SK-N-SH (cell line): ENCODE results near the gene LTBP2. TPM values are rescaled to one million over a fixed set of nuclear protein-coding genes. Genes with fewer than 3 reads are reported as not detected.

ENCODE experiments used
- CTCF ChIA-PET: fragments of 300-600, 350-600 bp; formaldehyde crosslinking; extraction: SDS; loops from one replicate; lab custom pipeline; 2021; lab: Yijun Ruan, JAX
- POLR2A ChIA-PET: fragments of 350-600 bp; sonication (Branson Sonifier 250); formaldehyde crosslinking; extraction: SDS; loops from one replicate; lab custom pipeline; 2020; ENCODE audit warnings: antibody characterized with exemption, inconsistent platforms; lab: Yijun Ruan, JAX
- DNase-seq: peaks from one replicate; pipeline ENCODE4 v3.0.0; 2012
- H2AFZ ChIP-seq: fragments of 200-600 bp; sonication (generic); 2 replicates; pipeline ENCODE4 v1.8.1; 2016; ENCODE audit warnings: antibody characterized with exemption, mild to moderate bottlenecking, low read depth
- H3F3A ChIP-seq: fragments of 200-600 bp; sonication (generic); replicated peaks from 2 replicates; pipeline ENCODE3; 2016; ENCODE audit warnings: antibody characterized with exemption, mild to moderate bottlenecking; ENCODE audit not compliant: insufficient read depth
- H3K27ac ChIP-seq, 2 experiments: fragments of 200-500 bp in 1 of 2; fragments of 200-600 bp in 1 of 2; sonication (Bioruptor generic) in 1 of 2; sonication (generic), shearing (Covaris generic) in 1 of 2; 2 replicates each; pipeline versions ENCODE4 v1.5.1 to v1.6.1; 2014 to 2016; ENCODE audit warnings: low read depth in 2 of 2, inconsistent platforms in 1 of 2, low read length in 1 of 2, mild to moderate bottlenecking in 1 of 2, mixed read lengths in 1 of 2
- H3K27me3 ChIP-seq: fragments of 200-600 bp; sonication (generic), shearing (Covaris generic); 2 replicates; pipeline ENCODE4 v1.6.1; 2016; ENCODE audit warnings: mixed run types; ENCODE audit not compliant: insufficient read depth
- H3K36me3 ChIP-seq, 2 experiments: fragments of 200-500 bp in 1 of 2; fragments of 200-600 bp in 1 of 2; sonication (Bioruptor generic) in 1 of 2; sonication (generic) in 1 of 2; replicated peaks in 1 of 2; 2 replicates each; pipeline versions ENCODE3 to v1.5.1; 2014 to 2016; ENCODE audit warnings: low read length in 1 of 2, mild to moderate bottlenecking in 1 of 2; ENCODE audit not compliant: insufficient read depth in 2 of 2, control insufficient read depth in 1 of 2
- H3K4me1 ChIP-seq, 2 experiments: fragments of 200-500 bp in 1 of 2; fragments of 200-600 bp in 1 of 2; sonication (Bioruptor generic) in 1 of 2; sonication (generic), shearing (Covaris generic) in 1 of 2; 2 replicates each; pipeline versions ENCODE4 v1.5.1 to v1.6.1; 2014 to 2016; ENCODE audit warnings: low read depth in 1 of 2, low read length in 1 of 2, mixed run types in 1 of 2; ENCODE audit not compliant: insufficient read depth in 2 of 2, control insufficient read depth in 1 of 2
- H3K4me2 ChIP-seq: fragments of 200-600 bp; sonication (generic), shearing (Covaris generic); 2 replicates; pipeline ENCODE4 v1.6.1; 2017; ENCODE audit warnings: mixed run types
- H3K4me3 ChIP-seq, 2 experiments: fragments of 200-500 bp in 1 of 2; fragments of 200-600 bp in 1 of 2; sonication (Bioruptor generic) in 1 of 2; sonication (generic), shearing (Covaris generic) in 1 of 2; 2 replicates each; pipeline versions ENCODE4 v1.5.1 to v1.8.1; 2014 to 2016; ENCODE audit warnings: low read depth in 2 of 2, inconsistent platforms in 1 of 2, low read length in 1 of 2, mild to moderate bottlenecking in 1 of 2, mixed read lengths in 1 of 2, moderate library complexity in 1 of 2
- H3K79me2 ChIP-seq: fragments of 200-600 bp; sonication (generic); 2 replicates; pipeline ENCODE4 v1.8.1; 2017; ENCODE audit warnings: mild to moderate bottlenecking; ENCODE audit not compliant: insufficient read depth
- H3K9ac ChIP-seq: fragments of 200-600 bp; sonication (generic); 2 replicates; pipeline ENCODE4 v1.6.1; 2017; ENCODE audit warnings: mixed run types
- H3K9me2 ChIP-seq: fragments of 200-600 bp; sonication (generic); 2 replicates; pipeline ENCODE4 v1.6.1; 2017; ENCODE audit warnings: mixed run types
- H3K9me3 ChIP-seq: fragments of 200-600 bp; sonication (generic); 2 replicates; pipeline ENCODE4 v1.6.1; 2017; ENCODE audit warnings: mixed run types, mild to moderate bottlenecking, moderate library complexity
- H4K20me1 ChIP-seq: fragments of 200-600 bp; sonication (generic); 2 replicates; pipeline ENCODE4 v1.6.1; 2017; ENCODE audit warnings: mild to moderate bottlenecking, mixed run types; ENCODE audit not compliant: insufficient read depth
- EP300 ChIP-seq, 2 experiments: IDR thresholded peaks; 2 replicates each; pipeline versions ENCODE4 v1.4.0 to v1.6.1; 2012; ENCODE audit warnings: borderline replicate concordance in 1 of 2, low read depth in 1 of 2, low read length in 1 of 2
- EZH2phosphoT487 ChIP-seq: fragments of 200-600 bp; sonication (generic); IDR thresholded peaks from 2 replicates; pipeline ENCODE4 v1.6.1; 2017; ENCODE audit warnings: low read depth, mixed run types, mild to moderate bottlenecking, antibody characterized with exemption, moderate library complexity, borderline replicate concordance
- MEF2A ChIP-seq: IDR thresholded peaks from 2 replicates; pipeline ENCODE4 v1.4.0; 2012; ENCODE audit warnings: low read depth, borderline replicate concordance
- MXI1 ChIP-seq: IDR thresholded peaks from 2 replicates; pipeline ENCODE4 v1.6.1; 2012; ENCODE audit warnings: mild to moderate bottlenecking, low read depth, low read length, improper control_type of control experiment
- NFIC ChIP-seq: IDR thresholded peaks from 2 replicates; pipeline ENCODE4 v1.4.0; 2012; ENCODE audit warnings: borderline replicate concordance
- NRF1 ChIP-seq: IDR thresholded peaks from 2 replicates; pipeline ENCODE4 v1.6.1; 2012; ENCODE audit warnings: low read depth, mild to moderate bottlenecking, low read length
- POLR2AphosphoS5 ChIP-seq: IDR thresholded peaks from 2 replicates; pipeline ENCODE4 v1.6.1; 2012; ENCODE audit warnings: low read depth, low read length
- RCOR1 ChIP-seq: fragments of 150-350 bp; IDR thresholded peaks from 2 replicates; pipeline ENCODE4 v1.6.1; 2017; ENCODE audit warnings: antibody characterized with exemption, low read length
- SIN3A ChIP-seq: IDR thresholded peaks from 2 replicates; pipeline ENCODE4 v1.6.1; 2012; ENCODE audit warnings: low read depth, mild to moderate bottlenecking, low read length, moderate library complexity, borderline replicate concordance
- TAF1 ChIP-seq: IDR thresholded peaks from 2 replicates; pipeline ENCODE4 v1.6.1; 2012; ENCODE audit warnings: low read depth, mild to moderate bottlenecking, low read length, moderate library complexity, borderline replicate concordance
- TCF12 ChIP-seq: IDR thresholded peaks from 2 replicates; pipeline ENCODE4 v1.4.0; 2012
- YY1 ChIP-seq: IDR thresholded peaks from 2 replicates; pipeline ENCODE4 v1.4.0; 2012; ENCODE audit warnings: low read depth, mild to moderate bottlenecking
- WGBS: methylation state at CpG from one replicate; pipeline ENCODE4 v1.1.6; 2017; ENCODE audit warnings: low lambda C conversion rate; 5-methylcytosine and 5-hydroxymethylcytosine counted together
- polyA plus RNA-seq, 3 experiments: library from polyadenylated mRNA; depleted of rRNA; stranded (reverse); fragments of >200 nt; gene quantifications; 2 replicates each; pipeline ENCODE4 v1.2.3, GENCODE V29; 2012
- TF ChIP-seq, protein P1 (sequence below): fragments of 150-350 bp; IDR thresholded peaks from 2 replicates; pipeline ENCODE4 v1.6.1; 2016; ENCODE audit warnings: mild to moderate bottlenecking, low read depth, low read length
- TF ChIP-seq, protein P2 (sequence below): IDR thresholded peaks from 2 replicates; pipeline ENCODE4 v1.4.0; 2012; ENCODE audit warnings: low read depth, borderline replicate concordance
- TF ChIP-seq, protein P3 (sequence below): IDR thresholded peaks from 2 replicates; pipeline ENCODE4 v1.6.1; 2012; ENCODE audit warnings: mild to moderate bottlenecking, low read depth, low read length, moderate library complexity
- TF ChIP-seq, protein P4 (sequence below): IDR thresholded peaks from 2 replicates; pipeline ENCODE4 v1.4.0; 2012; ENCODE audit warnings: low read depth
- TF ChIP-seq, protein P5 (sequence below): IDR thresholded peaks from 2 replicates; pipeline ENCODE4; 2012

LTBP2 gene
- polyA plus RNA-seq, 1 of the 3 experiments (the other 2 are of a cell fraction): 58.8 TPM

DNA sequence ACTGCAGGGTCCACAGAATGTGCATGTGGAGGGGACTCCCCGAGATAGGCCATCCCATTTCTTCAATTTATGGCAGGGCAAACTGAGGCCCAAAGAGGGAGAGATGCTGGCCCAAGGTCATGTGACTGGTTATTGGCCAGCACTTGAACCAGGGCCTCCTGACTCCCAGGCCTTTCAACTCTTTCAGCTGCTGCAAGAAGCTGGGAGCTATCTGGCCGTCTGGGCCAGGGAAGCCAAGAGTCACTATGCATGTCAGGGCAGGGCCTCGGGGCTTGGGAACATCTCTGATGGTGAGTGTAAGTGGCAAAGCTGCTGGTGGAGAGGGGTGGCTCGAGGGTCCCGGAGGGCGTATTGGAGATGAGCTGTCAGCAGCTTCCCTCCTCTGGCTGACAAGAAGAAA lies 9.5 kb upstream of the LTBP2 start:
- peaks cover 46% of the 10 kb centered on the region for H3F3A ChIP-seq
- no peak for DNase-seq
- H3K79me2 ChIP-seq: peaks cover 9% of the 10 kb centered on the region; the same call in 1 of the 2 replicates
- WGBS: 79% methylated on average over 6 of the region's 6 CpGs
- no peaks in the 10 kb centered on the region for H3K36me3 ChIP-seq
- H3K4me2 ChIP-seq: peak overlapping the region; percentile 39; the same call in 1 of the 2 replicates
- no peaks in the 10 kb centered on the region for H3K27me3 ChIP-seq
- CTCF ChIA-PET: interaction anchor here (1.5 to 9.2 kb wide), 3 partner anchors 9 to 121 kb away, joined by 3 to 84 read pairs (median 48); partner anchors contain the start of gene LTBP2
- no peaks in the 10 kb centered on the region for H3K9me2 ChIP-seq
- no peak overlapping the region for H2AFZ ChIP-seq
- no peaks in the 10 kb centered on the region for H4K20me1 ChIP-seq
- no peak for TF ChIP-seq MEF2A
- TF ChIP-seq TAF1: no peak
- TF ChIP-seq, protein P1, sequence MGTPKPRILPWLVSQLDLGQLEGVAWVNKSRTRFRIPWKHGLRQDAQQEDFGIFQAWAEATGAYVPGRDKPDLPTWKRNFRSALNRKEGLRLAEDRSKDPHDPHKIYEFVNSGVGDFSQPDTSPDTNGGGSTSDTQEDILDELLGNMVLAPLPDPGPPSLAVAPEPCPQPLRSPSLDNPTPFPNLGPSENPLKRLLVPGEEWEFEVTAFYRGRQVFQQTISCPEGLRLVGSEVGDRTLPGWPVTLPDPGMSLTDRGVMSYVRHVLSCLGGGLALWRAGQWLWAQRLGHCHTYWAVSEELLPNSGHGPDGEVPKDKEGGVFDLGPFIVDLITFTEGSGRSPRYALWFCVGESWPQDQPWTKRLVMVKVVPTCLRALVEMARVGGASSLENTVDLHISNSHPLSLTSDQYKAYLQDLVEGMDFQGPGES: no peak
- TF ChIP-seq NRF1: no peak
- TF ChIP-seq EP300 (IDR thresholded peaks at IDR 0.05; ENCODE audit: borderline replicate concordance in 1 of 2, low read depth in 1 of 2, low read length in 1 of 2): no peak
- TF ChIP-seq, protein P2, sequence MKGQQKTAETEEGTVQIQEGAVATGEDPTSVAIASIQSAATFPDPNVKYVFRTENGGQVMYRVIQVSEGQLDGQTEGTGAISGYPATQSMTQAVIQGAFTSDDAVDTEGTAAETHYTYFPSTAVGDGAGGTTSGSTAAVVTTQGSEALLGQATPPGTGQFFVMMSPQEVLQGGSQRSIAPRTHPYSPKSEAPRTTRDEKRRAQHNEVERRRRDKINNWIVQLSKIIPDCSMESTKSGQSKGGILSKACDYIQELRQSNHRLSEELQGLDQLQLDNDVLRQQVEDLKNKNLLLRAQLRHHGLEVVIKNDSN: peak; percentile 21; the same call in 1 of the 2 replicates
- TF ChIP-seq, all 33 proteins: peak for 1
- POLR2A ChIA-PET: no interaction called here
- peaks cover 14 to 39% of the 10 kb centered on the region in 2 experiments; a peak in 3 of 4 replicates for H3K4me1 ChIP-seq
- no peaks in the 10 kb centered on the region for H3K9me3 ChIP-seq
- peak overlapping the region in 1 of 2 experiments; percentile 99; a peak in 2 of 4 replicates for H3K27ac ChIP-seq
- no peak overlapping the region for H3K4me3 ChIP-seq
- peak overlapping the region; percentile 52 for H3K9ac ChIP-seq

DNA sequence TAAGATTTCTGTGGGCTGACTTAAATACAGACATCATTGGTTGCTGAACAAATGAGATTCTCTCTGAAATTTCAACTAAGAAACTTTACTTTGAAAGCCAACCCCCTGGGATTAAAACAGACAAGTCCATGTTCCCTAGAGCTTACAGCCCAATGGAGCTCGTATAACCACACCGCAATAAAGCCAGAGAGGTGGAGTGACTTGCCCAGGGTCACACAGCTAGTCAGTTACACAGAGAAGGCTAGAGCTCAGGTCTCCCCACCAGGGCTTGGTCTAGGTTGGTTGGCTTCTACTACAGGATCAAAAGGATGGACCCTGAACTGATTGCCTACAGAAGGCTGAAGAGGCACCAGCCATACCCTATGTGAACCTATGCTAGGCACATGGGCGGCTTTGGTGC lies 8.9 kb upstream of the LTBP2 start:
- Histone ChIP-seq H2AFZ (no peak overlapping the region), H3K27me3 (no peaks in the 10 kb centered on the region), H4K20me1 (no peaks in the 10 kb centered on the region), H3K79me2 (peaks cover 13% of the 10 kb centered on the region; the same call in 1 of the 2 replicates), H3F3A (peaks cover 46% of the 10 kb centered on the region), H3K9me2 (no peaks in the 10 kb centered on the region), H3K9ac (peak overlapping the region; percentile 52), H3K27ac (peak overlapping the region; percentile 68 to 99; a peak in 3 of 4 replicates), H3K9me3 (no peaks in the 10 kb centered on the region), H3K4me1 (peaks cover 14 to 42% of the 10 kb centered on the region in 2 experiments; a peak in 3 of 4 replicates), H3K36me3 (no peaks in the 10 kb centered on the region), H3K4me3 (no peak overlapping the region), H3K4me2 (peak overlapping the region; percentile 39; the same call in 1 of the 2 replicates)
- ChIA-PET POLR2A (no interaction called here), CTCF (interaction anchor here (1.5 to 9.2 kb wide), 3 partner anchors 10 to 120 kb away, joined by 3 to 84 read pairs (median 48); partner anchors contain the start of gene LTBP2)
- whole genome bisulfite sequencing: 81% methylated on average over 2 of the region's 3 CpGs
- DNase-seq: no peak
- TF ChIP-seq TCF12: no peak
- TF ChIP-seq, protein P1: no peak
- no peak for TF ChIP-seq POLR2AphosphoS5
- TF ChIP-seq, protein P3, sequence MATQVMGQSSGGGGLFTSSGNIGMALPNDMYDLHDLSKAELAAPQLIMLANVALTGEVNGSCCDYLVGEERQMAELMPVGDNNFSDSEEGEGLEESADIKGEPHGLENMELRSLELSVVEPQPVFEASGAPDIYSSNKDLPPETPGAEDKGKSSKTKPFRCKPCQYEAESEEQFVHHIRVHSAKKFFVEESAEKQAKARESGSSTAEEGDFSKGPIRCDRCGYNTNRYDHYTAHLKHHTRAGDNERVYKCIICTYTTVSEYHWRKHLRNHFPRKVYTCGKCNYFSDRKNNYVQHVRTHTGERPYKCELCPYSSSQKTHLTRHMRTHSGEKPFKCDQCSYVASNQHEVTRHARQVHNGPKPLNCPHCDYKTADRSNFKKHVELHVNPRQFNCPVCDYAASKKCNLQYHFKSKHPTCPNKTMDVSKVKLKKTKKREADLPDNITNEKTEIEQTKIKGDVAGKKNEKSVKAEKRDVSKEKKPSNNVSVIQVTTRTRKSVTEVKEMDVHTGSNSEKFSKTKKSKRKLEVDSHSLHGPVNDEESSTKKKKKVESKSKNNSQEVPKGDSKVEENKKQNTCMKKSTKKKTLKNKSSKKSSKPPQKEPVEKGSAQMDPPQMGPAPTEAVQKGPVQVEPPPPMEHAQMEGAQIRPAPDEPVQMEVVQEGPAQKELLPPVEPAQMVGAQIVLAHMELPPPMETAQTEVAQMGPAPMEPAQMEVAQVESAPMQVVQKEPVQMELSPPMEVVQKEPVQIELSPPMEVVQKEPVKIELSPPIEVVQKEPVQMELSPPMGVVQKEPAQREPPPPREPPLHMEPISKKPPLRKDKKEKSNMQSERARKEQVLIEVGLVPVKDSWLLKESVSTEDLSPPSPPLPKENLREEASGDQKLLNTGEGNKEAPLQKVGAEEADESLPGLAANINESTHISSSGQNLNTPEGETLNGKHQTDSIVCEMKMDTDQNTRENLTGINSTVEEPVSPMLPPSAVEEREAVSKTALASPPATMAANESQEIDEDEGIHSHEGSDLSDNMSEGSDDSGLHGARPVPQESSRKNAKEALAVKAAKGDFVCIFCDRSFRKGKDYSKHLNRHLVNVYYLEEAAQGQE: no peak
- no peak for TF ChIP-seq MXI1
- TF ChIP-seq, protein P4, sequence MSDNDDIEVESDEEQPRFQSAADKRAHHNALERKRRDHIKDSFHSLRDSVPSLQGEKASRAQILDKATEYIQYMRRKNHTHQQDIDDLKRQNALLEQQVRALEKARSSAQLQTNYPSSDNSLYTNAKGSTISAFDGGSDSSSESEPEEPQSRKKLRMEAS: no peak
- TF ChIP-seq EZH2phosphoT487: no peak
- TF ChIP-seq, protein P2: no peak
- TF ChIP-seq NFIC: no peak
- TF ChIP-seq, protein P5, sequence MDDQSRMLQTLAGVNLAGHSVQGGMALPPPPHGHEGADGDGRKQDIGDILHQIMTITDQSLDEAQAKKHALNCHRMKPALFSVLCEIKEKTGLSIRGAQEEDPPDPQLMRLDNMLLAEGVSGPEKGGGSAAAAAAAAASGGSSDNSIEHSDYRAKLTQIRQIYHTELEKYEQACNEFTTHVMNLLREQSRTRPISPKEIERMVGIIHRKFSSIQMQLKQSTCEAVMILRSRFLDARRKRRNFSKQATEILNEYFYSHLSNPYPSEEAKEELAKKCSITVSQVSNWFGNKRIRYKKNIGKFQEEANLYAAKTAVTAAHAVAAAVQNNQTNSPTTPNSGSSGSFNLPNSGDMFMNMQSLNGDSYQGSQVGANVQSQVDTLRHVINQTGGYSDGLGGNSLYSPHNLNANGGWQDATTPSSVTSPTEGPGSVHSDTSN: no peak
- TF ChIP-seq SIN3A: no peak
- no peak for TF ChIP-seq RCOR1
- TF ChIP-seq YY1: no peak
